IMR-90 (cell line): ENCODE data around the gene C13orf42. TPM values are rescaled to one million over a fixed set of nuclear protein-coding genes. Genes with fewer than 3 reads are reported as not detected.

ENCODE experiments used
- ATAC-seq: fragments of 200-7000 bp; cut with Tn5 transposase; 2 replicates; pipeline ENCODE4 v1.9.1; 2020; ENCODE audit warnings: low read depth, mild to moderate bottlenecking, moderate library complexity
- BruUV-seq: library from RNA; stranded (reverse); fragments of 400-500 nt; replicated peaks from 2 replicates; lab custom pipeline; 2021; lab: Mats Ljungman, UMichigan
- CTCF ChIA-PET: fragments of 300-600 bp; formaldehyde crosslinking; extraction: SDS; loops from one replicate; lab custom pipeline; 2021; ENCODE audit warnings: antibody characterized with exemption; lab: Yijun Ruan, JAX
- POLR2A ChIA-PET: fragments of 300-600 bp; sonication (Branson Sonifier 250); formaldehyde crosslinking; loops from one replicate; lab custom pipeline; 2022; ENCODE audit warnings: antibody characterized with exemption; ENCODE audit not compliant: unreplicated experiment; lab: Charles Lee
- DNase-seq: peaks from one replicate; pipeline ENCODE4 v3.0.0; 2013
- H2AFZ ChIP-seq: replicated peaks from 2 replicates; pipeline ENCODE3; 2013; ENCODE audit warnings: low read length, mild to moderate bottlenecking; ENCODE audit not compliant: poor library complexity
- H2AK5ac ChIP-seq: 2 replicates; pipeline ENCODE4 v1.6.1; 2013; ENCODE audit warnings: low read depth, low read length, inconsistent platforms
- H2AK9ac ChIP-seq: replicated peaks from 2 replicates; pipeline ENCODE3; 2013; ENCODE audit warnings: mild to moderate bottlenecking, low read depth, low read length, moderate library complexity; ENCODE audit not compliant: poor library complexity
- H2BK120ac ChIP-seq: 2 replicates; pipeline ENCODE4 v1.6.1; 2013; ENCODE audit warnings: low read depth, low read length, inconsistent platforms
- H2BK15ac ChIP-seq: 3 replicates; pipeline ENCODE4 v1.6.1; 2013; ENCODE audit warnings: low read depth, low read length, inconsistent platforms
- H2BK20ac ChIP-seq: 2 replicates; pipeline ENCODE4 v1.6.1; 2013; ENCODE audit warnings: low read depth, mild to moderate bottlenecking, inconsistent platforms, low read length, moderate library complexity
- H2BK5ac ChIP-seq: 2 replicates; pipeline ENCODE4 v1.6.1; 2013; ENCODE audit warnings: mild to moderate bottlenecking, low read depth, low read length, inconsistent platforms; ENCODE audit not compliant: poor library complexity, severe bottlenecking
- H3K14ac ChIP-seq: replicated peaks from 2 replicates; pipeline ENCODE4 v1.6.1; 2013; ENCODE audit warnings: low read depth, low read length, inconsistent platforms
- H3K18ac ChIP-seq: 2 replicates; pipeline ENCODE4 v1.6.1; 2013; ENCODE audit warnings: low read depth, low read length, control low read depth
- H3K23ac ChIP-seq: 2 replicates; pipeline ENCODE4 v1.6.1; 2013; ENCODE audit warnings: low read depth, low read length, inconsistent platforms
- H3K27ac ChIP-seq: 2 replicates; pipeline ENCODE4 v1.5.1; 2013; ENCODE audit warnings: mild to moderate bottlenecking, control low read depth, low read length; ENCODE audit not compliant: insufficient read depth
- H3K27me3 ChIP-seq: 2 replicates; pipeline ENCODE4 v1.6.1; 2013; ENCODE audit warnings: low read length; ENCODE audit not compliant: control insufficient read depth, insufficient read depth
- H3K36me3 ChIP-seq: 2 replicates; pipeline ENCODE4 v1.6.1; 2013; ENCODE audit warnings: low read length, mixed read lengths; ENCODE audit not compliant: control insufficient read depth, insufficient read depth
- H3K4ac ChIP-seq: 2 replicates; pipeline ENCODE4 v1.6.1; 2013; ENCODE audit warnings: low read depth, low read length, inconsistent platforms
- H3K4me1 ChIP-seq: 2 replicates; pipeline ENCODE4 v1.6.1; 2013; ENCODE audit warnings: low read length, mixed read lengths; ENCODE audit not compliant: control insufficient read depth, insufficient read depth
- H3K4me2 ChIP-seq: 2 replicates; pipeline ENCODE4 v1.6.1; 2013; ENCODE audit warnings: low read depth, mild to moderate bottlenecking, control low read depth, low read length, moderate library complexity
- H3K4me3 ChIP-seq: 2 replicates; pipeline ENCODE4 v1.5.1; 2013; ENCODE audit warnings: low read depth, mild to moderate bottlenecking, control low read depth, low read length, moderate library complexity; ENCODE audit not compliant: insufficient read depth
- H3K56ac ChIP-seq: 2 replicates; pipeline ENCODE4 v1.6.1; 2013; ENCODE audit warnings: low read length, inconsistent platforms; ENCODE audit not compliant: insufficient read depth; ENCODE audit errors: extremely low read depth
- H3K79me1 ChIP-seq, 2 experiments: 2 replicates each; pipeline ENCODE4 v1.6.1; 2013; ENCODE audit warnings: low read length in 2 of 2, inconsistent platforms in 1 of 2, low read depth in 1 of 2
- H3K9ac ChIP-seq: 2 replicates; pipeline ENCODE4 v1.6.1; 2013; ENCODE audit warnings: low read depth, low read length, control low read depth
- H3K9me1 ChIP-seq: 2 replicates; pipeline ENCODE4 v1.6.1; 2013; ENCODE audit warnings: low read length, inconsistent platforms; ENCODE audit not compliant: insufficient read depth
- H3K9me3 ChIP-seq: 2 replicates; pipeline ENCODE4 v1.6.1; 2013; ENCODE audit warnings: low read length; ENCODE audit not compliant: control insufficient read depth, insufficient read depth
- H4K20me1 ChIP-seq: 2 replicates; pipeline ENCODE4 v1.6.1; 2013; ENCODE audit warnings: low read length, inconsistent platforms; ENCODE audit not compliant: insufficient read depth
- H4K5ac ChIP-seq: 2 replicates; pipeline ENCODE4 v1.6.1; 2013; ENCODE audit warnings: mild to moderate bottlenecking, low read depth, low read length, control low read depth
- H4K8ac ChIP-seq, 2 experiments: 2 replicates each; pipeline ENCODE4 v1.6.1; 2013; ENCODE audit warnings: low read depth in 2 of 2, low read length in 2 of 2, control low read depth in 1 of 2, inconsistent platforms in 1 of 2
- H4K91ac ChIP-seq: 2 replicates; pipeline ENCODE4 v1.6.1; 2013; ENCODE audit warnings: low read depth, low read length, inconsistent platforms; ENCODE audit not compliant: insufficient read depth
- BHLHE40 ChIP-seq: fragments of 150-350 bp; IDR thresholded peaks from 2 replicates; pipeline ENCODE4 v1.6.1; 2016; ENCODE audit warnings: mild to moderate bottlenecking, low read depth, low read length
- CEBPB ChIP-seq: IDR thresholded peaks from 2 replicates; pipeline ENCODE4 v1.6.1; 2012; ENCODE audit warnings: low read depth, low read length, improper control_type of control experiment
- CHD1 ChIP-seq: IDR thresholded peaks from 2 replicates; pipeline ENCODE4 v1.6.1; 2012; ENCODE audit warnings: low read depth, low read length, improper control_type of control experiment
- FOS ChIP-seq: fragments of 150-350 bp; IDR thresholded peaks from 2 replicates; pipeline ENCODE4 v1.6.1; 2016; ENCODE audit warnings: low read depth, low read length
- MAFK ChIP-seq: IDR thresholded peaks from 2 replicates; pipeline ENCODE4 v1.6.1; 2012; ENCODE audit warnings: low read depth, low read length, improper control_type of control experiment
- MAZ ChIP-seq: IDR thresholded peaks from 2 replicates; pipeline ENCODE4 v1.6.1; 2012; ENCODE audit warnings: low read depth, mild to moderate bottlenecking, low read length, improper control_type of control experiment, moderate library complexity, borderline replicate concordance
- MXI1 ChIP-seq: IDR thresholded peaks from 2 replicates; pipeline ENCODE4 v1.6.1; 2012; ENCODE audit warnings: low read depth, mild to moderate bottlenecking, low read length, moderate library complexity, borderline replicate concordance
- NFE2L2 ChIP-seq: fragments of 150-350 bp; IDR thresholded peaks from 2 replicates; pipeline ENCODE4 v1.6.1; 2016; ENCODE audit warnings: low read depth, mild to moderate bottlenecking, low read length
- POLR2A ChIP-seq: IDR thresholded peaks from 2 replicates; pipeline ENCODE4 v1.6.1; 2012; ENCODE audit warnings: mild to moderate bottlenecking, low read depth, low read length
- RAD21 ChIP-seq: IDR thresholded peaks from 2 replicates; pipeline ENCODE4 v1.6.1; 2012; ENCODE audit warnings: low read length, improper control_type of control experiment
- RCOR1 ChIP-seq: IDR thresholded peaks from 2 replicates; pipeline ENCODE4 v1.6.1; 2012; ENCODE audit warnings: mild to moderate bottlenecking, low read length, improper control_type of control experiment; ENCODE audit not compliant: insufficient replicate concordance
- RFX5 ChIP-seq: IDR thresholded peaks from 2 replicates; pipeline ENCODE4 v1.8.0; 2012; ENCODE audit warnings: low read depth, mild to moderate bottlenecking, low read length, moderate library complexity
- SMC3 ChIP-seq: fragments of 150-350 bp; IDR thresholded peaks from 2 replicates; pipeline ENCODE4 v1.6.1; 2016; ENCODE audit warnings: low read depth, mild to moderate bottlenecking, antibody characterized with exemption, low read length, moderate library complexity
- WGBS, 2 experiments: methylation state at CpG; one replicate each; pipeline versions ENCODE4 v1.1.5 to v1.1.7; 2013; ENCODE audit warnings: missing lambda C conversion rate in 2 of 2; ENCODE audit not compliant: insufficient read length in 1 of 2; ENCODE audit errors: extremely low coverage in 2 of 2; 5-methylcytosine and 5-hydroxymethylcytosine counted together
- dilution Hi-C: fragments of 300-500 bp; cut with HindIII; formaldehyde crosslinking; loops from one replicate; pipeline ENCODE4 v1.14.3; 2018; ENCODE audit warnings: low sequenced_read_pairs; ENCODE audit not compliant: unreplicated experiment
- in situ Hi-C: fragments of 300-500 bp; cut with MboI; formaldehyde crosslinking; loops from 3 replicates; pipeline ENCODE4 v1.14.3; 2019; ENCODE audit warnings: low sequenced_read_pairs, inconsistent platforms, mixed read lengths
- intact Hi-C: fragments of 100-400 bp; cut with micrococcal nuclease; formaldehyde crosslinking; loops from 2 replicates; pipeline ENCODE4 v1.10.0; 2022
- polyA plus RNA-seq, 3 experiments: library from polyadenylated mRNA; depleted of rRNA; stranded (reverse); fragments of >200 nt; gene quantifications; 2 replicates each; pipeline ENCODE4 v1.2.3, GENCODE V29; 2012; ENCODE audit warnings: low replicate concordance in 1 of 3
- total RNA-seq: library from RNA; depleted of rRNA; stranded (reverse); fragments of >200 nt; gene quantifications from 2 replicates; pipeline ENCODE4 v1.2.3, GENCODE V29; 2012
- TF ChIP-seq, protein P1 (sequence below): fragments of 150-350 bp; IDR thresholded peaks from 2 replicates; pipeline ENCODE4 v1.6.1; 2016; ENCODE audit warnings: low read depth, mild to moderate bottlenecking, low read length, moderate library complexity, borderline replicate concordance
- TF ChIP-seq, protein P2 (sequence below): fragments of 150-350 bp; IDR thresholded peaks from 2 replicates; pipeline ENCODE4 v1.6.1; 2017; ENCODE audit warnings: mild to moderate bottlenecking, antibody characterized with exemption, low read length, low read depth
- TF ChIP-seq, protein P3 (sequence below): conservative IDR thresholded peaks from 2 replicates; pipeline ENCODE4 v1.5.1; 2012; ENCODE audit warnings: mild to moderate bottlenecking, low read depth, low read length, improper control_type of control experiment

The C13orf42 gene
- total and polyA plus RNA-seq, 2 of the 4 experiments (the other 2 are of a cell fraction): not detected

DNA sequence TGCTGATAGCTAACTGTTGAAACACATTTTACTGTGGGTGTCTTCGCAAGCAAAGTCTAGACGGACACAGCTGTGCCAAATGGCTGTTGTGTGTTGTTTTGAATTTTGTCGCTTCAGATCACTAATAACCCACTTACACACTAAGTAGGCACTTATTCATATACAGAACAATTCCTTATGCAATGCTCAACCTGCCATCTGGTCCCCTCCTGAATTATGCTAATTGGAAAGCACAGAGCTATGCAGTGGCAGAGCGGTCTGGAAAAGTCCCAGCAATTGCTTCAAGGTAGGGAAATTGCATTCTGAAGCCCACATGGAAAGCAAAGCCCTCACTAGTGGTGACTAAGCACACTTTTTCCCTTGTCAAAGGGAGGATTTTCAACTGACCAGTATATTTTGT, 69.9 kb downstream of the C13orf42 start:
- Histone ChIP-seq H3K36me3 (no peaks in the 10 kb centered on the region), H3K4ac (no peak overlapping the region), H2BK5ac (no peak overlapping the region), H4K5ac (no peak overlapping the region), H4K8ac (no peak overlapping the region), H3K18ac (no peak overlapping the region), H3K4me2 (no peak overlapping the region), H3K4me1 (no peaks in the 10 kb centered on the region), H2BK120ac (no peak overlapping the region), H3K23ac (no peak overlapping the region), H2BK15ac (no peak overlapping the region), H2AK5ac (no peak overlapping the region), H3K4me3 (no peak overlapping the region), H2AFZ (no peak overlapping the region), H3K9ac (no peak overlapping the region), H3K14ac (no peak overlapping the region), H3K27me3 (peaks cover 25% of the 10 kb centered on the region), H2AK9ac (no peak overlapping the region), H4K91ac (no peak overlapping the region), H3K9me1 (no peaks in the 10 kb centered on the region), H3K9me3 (no peaks in the 10 kb centered on the region), H2BK20ac (no peak overlapping the region), H3K56ac (no peak overlapping the region), H3K79me1 (no peaks in the 10 kb centered on the region), H4K20me1 (no peaks in the 10 kb centered on the region), H3K27ac (no peak overlapping the region)
- WGBS, 2 experiments: no CpG with 5 or more reads among the region's 4 CpGs
- intact Hi-C loops (no loop called here), in situ Hi-C loops (no loop called here), dilution Hi-C loops (no loop called here)
- ChIA-PET CTCF (interaction anchor here (0.5 kb wide), 1 partner anchor 379 kb away, joined by 3 read pairs; no protein-coding TSS in a partner anchor), POLR2A (no interaction called here)
- no TSS peak for BruUV-seq
- no peak for ATAC-seq
- TF ChIP-seq SMC3 (no peak), MAZ (no peak), RAD21 (no peak), CEBPB (no peak), BHLHE40 (no peak), MXI1 (no peak), POLR2A (no peak), NFE2L2 (no peak), RCOR1 (no peak), RFX5 (no peak), MAFK (no peak), FOS (no peak), CHD1 (no peak)
- TF ChIP-seq, protein P1, sequence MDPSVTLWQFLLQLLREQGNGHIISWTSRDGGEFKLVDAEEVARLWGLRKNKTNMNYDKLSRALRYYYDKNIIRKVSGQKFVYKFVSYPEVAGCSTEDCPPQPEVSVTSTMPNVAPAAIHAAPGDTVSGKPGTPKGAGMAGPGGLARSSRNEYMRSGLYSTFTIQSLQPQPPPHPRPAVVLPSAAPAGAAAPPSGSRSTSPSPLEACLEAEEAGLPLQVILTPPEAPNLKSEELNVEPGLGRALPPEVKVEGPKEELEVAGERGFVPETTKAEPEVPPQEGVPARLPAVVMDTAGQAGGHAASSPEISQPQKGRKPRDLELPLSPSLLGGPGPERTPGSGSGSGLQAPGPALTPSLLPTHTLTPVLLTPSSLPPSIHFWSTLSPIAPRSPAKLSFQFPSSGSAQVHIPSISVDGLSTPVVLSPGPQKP: no peak
- TF ChIP-seq, protein P2, sequence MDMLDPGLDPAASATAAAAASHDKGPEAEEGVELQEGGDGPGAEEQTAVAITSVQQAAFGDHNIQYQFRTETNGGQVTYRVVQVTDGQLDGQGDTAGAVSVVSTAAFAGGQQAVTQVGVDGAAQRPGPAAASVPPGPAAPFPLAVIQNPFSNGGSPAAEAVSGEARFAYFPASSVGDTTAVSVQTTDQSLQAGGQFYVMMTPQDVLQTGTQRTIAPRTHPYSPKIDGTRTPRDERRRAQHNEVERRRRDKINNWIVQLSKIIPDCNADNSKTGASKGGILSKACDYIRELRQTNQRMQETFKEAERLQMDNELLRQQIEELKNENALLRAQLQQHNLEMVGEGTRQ: no peak
- TF ChIP-seq, protein P3, sequence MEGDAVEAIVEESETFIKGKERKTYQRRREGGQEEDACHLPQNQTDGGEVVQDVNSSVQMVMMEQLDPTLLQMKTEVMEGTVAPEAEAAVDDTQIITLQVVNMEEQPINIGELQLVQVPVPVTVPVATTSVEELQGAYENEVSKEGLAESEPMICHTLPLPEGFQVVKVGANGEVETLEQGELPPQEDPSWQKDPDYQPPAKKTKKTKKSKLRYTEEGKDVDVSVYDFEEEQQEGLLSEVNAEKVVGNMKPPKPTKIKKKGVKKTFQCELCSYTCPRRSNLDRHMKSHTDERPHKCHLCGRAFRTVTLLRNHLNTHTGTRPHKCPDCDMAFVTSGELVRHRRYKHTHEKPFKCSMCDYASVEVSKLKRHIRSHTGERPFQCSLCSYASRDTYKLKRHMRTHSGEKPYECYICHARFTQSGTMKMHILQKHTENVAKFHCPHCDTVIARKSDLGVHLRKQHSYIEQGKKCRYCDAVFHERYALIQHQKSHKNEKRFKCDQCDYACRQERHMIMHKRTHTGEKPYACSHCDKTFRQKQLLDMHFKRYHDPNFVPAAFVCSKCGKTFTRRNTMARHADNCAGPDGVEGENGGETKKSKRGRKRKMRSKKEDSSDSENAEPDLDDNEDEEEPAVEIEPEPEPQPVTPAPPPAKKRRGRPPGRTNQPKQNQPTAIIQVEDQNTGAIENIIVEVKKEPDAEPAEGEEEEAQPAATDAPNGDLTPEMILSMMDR: no peak
- DNase-seq: no peak
